SH-SY5Y (cell line): ENCODE measurements around the gene ARVCF.

Source experiments
- GATA2 ChIP-seq: IDR thresholded peaks from 2 replicates; pipeline ENCODE4 v1.6.1; 2011; ENCODE audit warnings: mild to moderate bottlenecking, low read depth, low read length
- GATA3 ChIP-seq: IDR thresholded peaks from 2 replicates; pipeline ENCODE4 v1.6.1; 2011; ENCODE audit warnings: low read depth, mild to moderate bottlenecking, low read length, moderate library complexity

Gene ARVCF

GRCh38 chr22:19943082-19944026 lies 73.3 kb downstream of the ARVCF start:
- TF ChIP-seq GATA3 (no peak), GATA2 (no peak)

GRCh38 chr22:19942157-19943081 lies 74.2 kb downstream of the ARVCF start:
- TF ChIP-seq GATA3 (no peak), GATA2 (no peak)

DNA sequence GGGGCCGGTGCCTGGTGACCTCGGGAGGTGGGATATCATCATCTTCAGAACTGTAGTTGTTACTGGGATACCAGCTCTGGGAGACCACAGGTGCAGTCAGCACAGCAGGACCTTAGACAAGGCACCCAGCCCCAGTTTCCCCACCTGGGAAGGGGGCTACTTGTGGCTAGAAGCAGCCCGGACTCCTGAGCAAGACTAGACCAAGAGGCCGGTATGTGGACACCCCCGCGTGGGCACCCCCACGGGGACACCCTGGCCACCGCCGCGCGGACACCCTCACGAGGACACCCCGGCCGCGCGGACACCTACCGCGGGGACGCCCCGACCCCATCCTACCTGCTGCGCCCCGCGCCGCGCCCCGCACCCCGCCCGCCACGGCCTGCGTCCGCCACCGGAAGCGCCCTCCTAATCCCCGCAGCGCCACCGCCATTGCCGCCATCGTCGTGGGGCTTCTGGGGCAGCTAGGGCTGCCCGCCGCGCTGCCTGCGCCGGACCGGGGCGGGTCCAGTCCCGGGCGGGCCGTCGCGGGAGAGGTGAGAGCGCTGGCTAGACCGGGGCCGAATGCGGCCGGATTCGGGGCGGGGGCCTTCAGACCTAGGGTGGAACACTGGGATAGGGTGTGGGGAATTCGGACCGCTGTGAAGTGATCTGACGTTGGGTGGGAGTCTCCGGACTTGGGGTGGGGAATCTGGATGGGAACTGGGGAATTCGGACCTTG lies 75.1 kb downstream of the ARVCF start, which contains the start of the genes COMT and TXNRD2:
Gene COMT (plus strand): TSS at position 408 of the 718 bp plus-strand sequence. CDS start 20,755 bp downstream, outside the sequence.
Gene TXNRD2 (minus strand): TSS at position 454 of the 718 bp plus-strand sequence. CDS start 15 bp downstream, at position 439.
- no peak for TF ChIP-seq GATA2

DNA sequence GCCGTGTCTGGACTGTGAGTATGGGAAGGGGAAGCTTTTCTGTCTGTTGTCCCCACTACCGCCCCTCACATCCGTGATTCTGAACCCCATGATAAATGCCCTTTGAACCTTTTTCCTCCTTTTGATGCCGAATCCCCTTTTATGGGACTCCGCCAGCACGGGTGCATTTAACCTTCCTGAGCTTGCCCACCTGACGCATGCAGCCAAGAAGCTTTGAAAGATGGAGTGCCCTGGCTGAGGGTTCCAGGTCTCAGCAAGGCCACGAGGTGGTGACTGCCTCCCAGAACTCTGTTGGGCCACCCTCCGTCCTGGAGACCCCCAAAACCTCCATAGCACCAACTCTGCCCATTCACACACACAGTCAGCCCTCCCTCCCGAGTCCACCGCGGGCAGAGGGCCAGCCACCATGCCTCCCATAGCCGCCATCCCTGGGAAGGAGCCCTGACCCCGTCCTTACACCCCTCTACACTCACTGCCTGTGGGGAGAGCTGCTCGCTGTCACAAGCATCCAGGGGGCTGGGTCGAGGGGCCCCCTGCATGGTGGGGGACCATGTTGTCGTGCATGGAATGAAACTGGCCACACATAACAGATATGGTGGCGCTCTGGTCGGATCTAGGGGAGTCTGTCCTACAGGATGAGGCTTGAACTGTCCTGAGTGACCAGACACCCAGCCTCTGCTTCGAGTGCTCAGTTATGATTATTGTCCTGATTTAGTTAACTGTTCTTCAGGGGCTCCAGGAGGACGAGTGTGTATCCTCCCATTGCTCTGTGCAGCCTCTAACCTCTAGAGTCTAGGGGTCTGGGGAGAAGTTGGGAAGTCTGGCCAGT lies 75.9 kb downstream of the ARVCF start:
- TF ChIP-seq GATA3 (no peak), GATA2 (no peak)

DNA sequence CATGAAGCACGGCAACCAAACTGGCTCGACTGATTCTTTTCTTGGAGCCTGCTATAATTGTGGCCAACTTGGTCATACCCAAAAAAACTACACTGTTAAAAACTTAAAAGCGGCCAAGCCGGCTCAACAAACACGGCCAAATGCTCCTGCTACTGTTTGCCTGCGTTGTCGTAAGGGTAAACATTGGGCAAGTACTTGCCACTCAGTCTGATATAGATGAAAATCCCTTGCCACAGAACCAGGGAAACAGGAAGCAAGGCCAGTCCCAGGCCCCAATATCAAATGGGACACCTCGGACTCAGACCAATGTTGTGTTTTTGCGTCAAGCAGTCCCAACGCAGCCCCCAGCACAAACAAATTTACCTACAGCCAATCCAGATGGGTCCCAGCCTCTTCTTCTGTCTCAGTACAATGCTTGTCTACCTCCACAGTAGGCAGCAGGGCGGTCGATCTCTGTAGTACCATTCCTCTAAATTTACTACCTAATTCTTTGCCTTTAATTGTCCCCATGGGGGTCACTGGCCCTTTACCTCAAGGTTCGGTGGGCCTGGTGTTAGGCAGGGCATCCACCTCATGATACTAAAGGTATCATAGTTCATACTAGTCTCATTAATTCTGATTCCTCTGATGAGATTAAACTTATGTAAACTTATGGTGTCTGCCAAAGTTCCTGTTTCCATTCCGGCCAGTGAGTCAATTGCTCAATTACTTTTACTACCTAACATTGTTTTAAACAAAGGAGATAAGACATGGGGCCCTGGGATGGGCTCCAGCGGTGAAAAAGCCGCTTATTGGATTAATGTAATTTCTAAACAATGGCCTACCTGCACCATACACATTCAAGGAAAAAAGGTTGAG lies 78.8 kb downstream of the ARVCF start:
- TF ChIP-seq GATA3, result no peak
- TF ChIP-seq GATA2, result no peak

- TF ChIP-seq GATA3, result no peak
- TF ChIP-seq GATA2, result no peak
Observed at GRCh38 chr22:19936513-19936912, 80.1 kb downstream of the ARVCF start.

DNA sequence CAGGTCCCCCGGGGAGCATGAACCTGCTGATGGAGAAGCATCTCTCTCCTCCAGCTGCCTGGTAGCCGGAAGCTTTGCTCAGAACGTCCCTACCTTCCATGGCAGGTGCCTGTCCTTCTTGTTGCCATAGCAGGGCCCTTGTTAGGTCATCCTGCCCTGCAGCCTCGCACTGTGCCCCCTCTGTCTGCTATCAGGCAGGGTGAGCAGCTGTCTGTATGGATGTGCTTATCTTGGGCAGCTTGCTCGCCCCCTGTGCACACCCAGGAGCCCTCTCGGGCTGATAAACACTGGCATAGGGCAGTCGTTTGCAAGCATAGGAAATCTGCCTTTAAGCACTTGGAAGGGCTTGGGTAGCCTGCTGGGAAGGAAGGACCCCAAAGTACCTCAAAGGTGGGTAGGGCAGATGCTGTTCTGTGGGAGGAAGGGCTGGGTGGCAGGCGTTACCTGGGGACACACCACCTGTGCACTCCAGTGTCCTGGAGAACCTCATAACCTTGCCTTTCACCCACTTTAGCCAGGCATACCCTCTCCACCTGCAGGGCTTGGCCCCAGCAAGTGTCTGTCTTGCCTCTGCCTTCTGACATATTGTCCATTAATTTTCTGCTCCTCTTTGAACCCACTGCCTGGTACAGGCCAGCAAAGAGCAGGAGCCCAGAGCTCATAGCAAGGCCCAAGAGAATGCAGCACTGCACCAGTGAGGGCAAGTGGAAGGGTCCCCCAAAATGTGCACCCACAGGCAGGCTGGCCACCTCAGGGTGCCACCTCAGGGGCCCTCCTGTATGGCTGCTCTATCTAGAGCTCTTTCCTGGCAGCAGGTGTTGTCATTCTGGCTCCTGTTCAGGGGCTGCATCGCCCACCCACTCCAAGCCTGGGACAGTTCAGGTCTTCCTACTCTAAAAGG lies 83.0 kb downstream of the ARVCF start:
- TF ChIP-seq GATA3, result no peak
- TF ChIP-seq GATA2, result no peak

- TF ChIP-seq GATA2 (no peak), GATA3 (no peak)
Observed at GRCh38 chr22:19932367-19933206, 84.0 kb downstream of the ARVCF start.

GRCh38 chr22:19931514-19931913 lies 85.1 kb downstream of the ARVCF start:
- TF ChIP-seq GATA3 (no peak), GATA2 (no peak)
